Esophagus mucosa (tissue), 1 donor: ENCODE results near the gene ATP9A. TPM values are rescaled to one million over a fixed set of nuclear protein-coding genes. Genes with fewer than 3 reads are reported as not detected.

Source experiments
- total RNA-seq: library from RNA; stranded (reverse); gene quantifications from one replicate; pipeline ENCODE4 v1.2.4, GENCODE V29; 2023
- donor health status: DM: yes; HTN: yes; CAD: no.

ATP9A gene
- total RNA-seq, 1 donor from 2014 or later: 29.3 TPM

Other genes starting within 250 kb of the ATP9A start
- gene NFATC2, start 225.7 kb downstream of the ATP9A start, total RNA-seq: 0.76 TPM
- 0.44 TPM for gene SALL4, start 34.1 kb upstream of the ATP9A start, total RNA-seq